Activated naive CD4-positive, alpha-beta T cell (primary cell): ENCODE results near the gene CRIP3.

ENCODE experiments used
- DNase-seq, 4 experiments: peaks; one replicate each; lab custom pipeline; 2025; lab: John Stamatoyannopoulos, UW

The CRIP3 gene

GRCh38 chr6:43273707-43274106, 34.9 kb downstream of the CRIP3 start:
- DNase-seq: no peak

GRCh38 chr6:43271944-43272343, 36.7 kb downstream of the CRIP3 start:
- no peak for DNase-seq

GRCh38 chr6:43271103-43271815, 37.4 kb downstream of the CRIP3 start:
- DNase-seq: no peak

- peak in 2 of 4 experiments; percentile 20 to 39 for DNase-seq
These were observed 39.2 kb downstream of the CRIP3 start for GRCh38 chr6:43269273-43270007.

GRCh38 chr6:43268782-43269272, 39.8 kb downstream of the CRIP3 start:
- DNase-seq: no peak

DNA sequence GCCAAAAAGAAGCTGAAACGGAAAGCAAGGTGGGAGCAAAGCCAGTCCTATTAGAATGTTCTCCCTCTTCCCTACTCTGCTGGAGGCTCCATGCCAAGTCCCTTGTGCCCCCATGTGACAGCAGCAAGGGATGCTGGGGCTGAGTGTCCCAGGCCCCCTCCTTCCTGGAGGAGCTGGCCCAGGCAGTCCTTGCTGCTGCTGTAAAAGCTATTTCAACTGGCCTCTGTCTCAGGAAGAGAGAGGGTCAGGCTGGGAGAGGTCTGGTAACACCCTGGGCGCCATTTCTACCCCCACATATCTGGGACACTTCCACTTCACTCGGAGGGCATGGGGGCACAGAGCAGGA, 40.3 kb downstream of the CRIP3 start:
- DNase-seq: no peak

DNA sequence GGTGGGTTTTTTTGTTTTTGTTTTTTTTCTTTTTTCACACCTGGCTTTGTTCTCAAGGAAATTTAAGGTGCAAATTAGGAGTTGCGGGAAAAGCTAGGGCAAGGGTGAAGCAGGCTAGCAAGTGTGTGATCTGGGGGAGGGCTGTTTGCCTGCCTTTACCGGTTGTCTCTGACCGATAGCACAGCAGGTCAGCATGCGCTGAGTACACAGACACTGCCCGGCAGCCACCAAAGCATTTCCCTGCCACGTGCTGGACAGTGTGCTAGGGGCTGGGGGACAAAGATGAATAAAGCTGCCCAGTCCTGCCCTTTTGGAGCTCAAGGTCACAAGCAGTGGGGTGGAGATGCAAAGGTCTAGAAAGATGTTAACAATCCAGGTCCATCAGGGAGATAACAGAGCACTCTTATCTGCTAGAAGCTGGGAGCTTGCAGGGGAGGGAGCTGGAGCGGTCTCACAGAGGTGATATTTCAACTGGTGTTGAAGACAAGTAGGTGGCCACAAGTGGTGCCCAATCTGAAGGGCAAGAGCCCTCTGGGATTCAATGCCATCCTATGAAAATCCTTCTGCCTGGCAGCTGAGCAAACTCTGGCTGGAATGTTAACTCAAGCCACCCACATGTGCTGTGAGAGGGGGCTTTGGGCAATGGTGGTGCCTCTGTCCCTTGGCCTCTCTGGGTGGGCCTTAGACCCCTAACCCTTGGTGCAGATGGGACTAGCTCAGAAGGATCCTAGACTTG, 40.8 kb downstream of the CRIP3 start:
- DNase-seq: no peak

- DNase-seq: no peak
These were observed 43.1 kb downstream of the CRIP3 start for GRCh38 chr6:43265564-43265963.

DNA sequence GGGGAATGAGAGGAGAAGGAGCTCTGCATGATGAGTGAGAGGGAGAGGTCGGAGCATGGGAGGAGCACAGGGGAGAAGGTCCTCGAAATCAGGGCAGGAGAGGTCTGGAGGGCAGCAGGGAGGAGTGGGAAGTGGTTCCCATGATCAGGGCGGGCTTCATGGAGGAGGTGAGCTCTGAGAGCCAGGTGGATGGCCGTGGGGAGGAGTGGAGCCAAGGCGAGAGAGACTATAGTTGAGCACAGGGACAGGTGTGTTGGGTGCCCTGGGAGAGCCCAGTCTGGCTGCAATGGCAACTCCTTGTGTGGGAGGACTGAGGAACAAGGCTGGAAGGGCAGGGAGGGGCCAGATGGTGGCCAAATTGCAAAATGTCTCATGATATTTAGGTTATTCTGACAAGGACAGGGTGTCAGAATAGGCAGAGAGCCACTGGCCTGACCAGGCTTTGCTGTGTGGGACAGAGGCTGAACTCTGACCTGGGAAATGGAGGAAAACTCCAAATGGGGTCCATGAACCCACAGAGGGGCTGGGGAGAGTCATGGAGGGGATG, 44.0 kb downstream of the CRIP3 start:
- no peak for DNase-seq

DNA sequence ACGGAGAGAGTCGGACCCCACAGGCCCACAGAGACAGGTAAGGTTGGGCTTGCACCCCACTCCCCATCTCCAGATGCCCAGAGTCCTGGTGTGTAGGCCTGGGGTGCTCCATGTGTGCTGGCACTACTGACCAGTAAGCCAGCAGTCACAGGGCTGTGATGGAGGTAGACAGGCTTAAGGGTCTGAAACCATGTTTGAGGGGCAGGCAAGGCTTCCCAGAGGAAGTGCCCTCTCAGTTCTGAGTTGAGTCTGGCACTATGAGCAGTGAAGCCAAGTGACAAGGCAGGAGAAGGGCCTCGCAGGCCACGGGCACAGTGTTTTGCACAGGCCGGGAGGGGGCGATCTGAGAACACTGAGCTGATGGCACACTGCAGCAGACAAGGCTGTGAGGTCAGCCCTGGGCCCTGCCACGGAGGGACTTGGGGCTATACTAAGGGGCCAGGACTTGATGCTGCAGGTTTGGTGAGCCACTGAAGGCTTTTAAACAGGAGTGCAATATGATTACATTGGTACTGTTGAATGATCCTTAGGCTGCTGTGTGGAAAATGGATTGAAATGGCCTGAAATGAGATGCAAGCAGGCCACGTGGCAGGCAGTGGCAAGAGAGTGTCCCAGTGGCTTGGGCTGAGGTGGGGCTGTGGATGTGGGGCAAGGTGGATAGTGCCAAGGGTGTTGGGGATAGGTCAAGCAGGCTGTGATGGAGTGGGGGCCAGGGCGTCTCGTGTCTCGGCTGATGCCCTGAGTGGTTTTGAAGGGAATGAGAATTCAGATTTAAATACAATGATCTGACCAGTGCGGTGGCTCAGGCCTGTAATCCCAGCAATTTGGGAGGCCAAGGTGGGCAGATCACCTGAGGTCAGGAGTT, 45.1 kb downstream of the CRIP3 start:
- DNase-seq: peak; percentile 15 to 63 (median 44)

GRCh38 chr6:43262780-43263313, 45.8 kb downstream of the CRIP3 start:
- DNase-seq: no peak

DNA sequence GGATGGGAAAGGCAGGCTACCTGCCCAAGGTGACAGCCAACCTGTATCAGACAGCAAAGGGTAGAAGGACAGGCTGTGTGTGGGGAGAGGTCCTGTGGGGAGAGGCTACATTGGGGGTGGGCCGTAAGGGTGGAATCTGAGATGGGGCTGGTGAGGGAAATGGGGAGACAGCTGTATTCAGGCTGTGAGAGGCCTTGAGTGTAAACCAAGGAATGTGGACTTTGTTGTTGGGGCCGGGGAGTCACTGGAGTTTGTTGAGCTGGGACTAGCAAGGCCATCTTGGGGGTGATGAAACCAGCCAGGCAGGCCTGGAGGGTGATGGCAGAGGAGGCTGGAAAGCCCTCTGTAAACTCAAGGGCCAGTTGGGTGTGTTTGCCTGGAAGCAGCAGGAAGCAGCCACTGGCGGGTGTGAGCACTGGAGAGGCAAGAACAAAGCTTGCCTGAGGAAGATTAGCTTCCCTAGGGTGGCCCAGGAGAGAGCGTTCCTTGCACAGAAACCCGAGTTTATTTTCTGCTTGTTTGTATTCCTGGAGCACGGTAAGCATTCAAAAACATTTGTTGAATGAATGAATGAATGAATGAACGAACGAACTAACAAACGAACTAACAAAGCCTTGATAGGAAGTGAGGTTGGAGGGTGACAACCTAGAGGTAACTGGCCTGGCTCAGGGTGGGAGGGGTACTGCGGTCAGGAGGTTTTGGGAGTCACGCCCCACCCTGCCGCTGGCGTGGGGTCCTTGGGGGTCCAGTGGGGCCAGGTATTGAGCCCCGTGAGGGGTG, 46.4 kb downstream of the CRIP3 start:
- no peak for DNase-seq

DNA sequence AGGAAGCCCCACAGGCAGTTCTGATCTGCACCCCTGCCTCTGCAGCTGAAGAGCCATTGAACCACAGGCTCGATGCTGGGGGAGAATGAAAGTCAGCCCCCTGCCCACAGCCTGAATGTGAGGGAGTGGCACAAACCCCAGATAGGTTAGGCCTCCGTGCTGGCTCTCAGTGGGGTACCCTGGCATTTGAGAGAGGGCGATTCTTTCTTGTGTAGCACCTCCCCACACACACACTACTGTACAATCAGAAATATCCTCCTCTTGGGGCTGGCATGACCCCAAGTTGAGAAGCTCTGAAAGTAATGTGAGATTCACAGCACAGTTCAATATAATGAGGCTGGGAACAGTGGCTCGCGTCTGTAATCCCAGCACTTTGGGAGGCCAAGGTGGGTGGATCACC, 47.4 kb downstream of the CRIP3 start:
- DNase-seq: no peak

DNA sequence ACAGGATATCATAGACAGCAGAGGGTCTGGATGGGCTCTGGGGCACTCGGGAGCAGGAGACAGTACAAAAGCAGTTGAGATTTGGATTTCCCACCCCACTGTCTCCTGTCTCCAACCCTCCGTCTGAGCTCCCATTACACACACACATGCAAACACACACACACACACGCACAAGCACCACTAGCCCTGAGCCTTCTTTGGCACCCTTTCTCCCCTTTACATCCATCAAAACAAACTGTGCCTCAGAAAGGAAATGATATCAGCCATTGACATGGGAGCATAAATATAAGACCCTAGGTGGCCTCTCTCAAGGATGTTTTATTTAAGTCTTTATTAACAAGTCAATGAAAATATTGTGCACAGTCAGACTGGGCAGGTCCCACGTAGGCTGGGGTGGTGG, 47.8 kb downstream of the CRIP3 start:
- DNase-seq: no peak

DNA sequence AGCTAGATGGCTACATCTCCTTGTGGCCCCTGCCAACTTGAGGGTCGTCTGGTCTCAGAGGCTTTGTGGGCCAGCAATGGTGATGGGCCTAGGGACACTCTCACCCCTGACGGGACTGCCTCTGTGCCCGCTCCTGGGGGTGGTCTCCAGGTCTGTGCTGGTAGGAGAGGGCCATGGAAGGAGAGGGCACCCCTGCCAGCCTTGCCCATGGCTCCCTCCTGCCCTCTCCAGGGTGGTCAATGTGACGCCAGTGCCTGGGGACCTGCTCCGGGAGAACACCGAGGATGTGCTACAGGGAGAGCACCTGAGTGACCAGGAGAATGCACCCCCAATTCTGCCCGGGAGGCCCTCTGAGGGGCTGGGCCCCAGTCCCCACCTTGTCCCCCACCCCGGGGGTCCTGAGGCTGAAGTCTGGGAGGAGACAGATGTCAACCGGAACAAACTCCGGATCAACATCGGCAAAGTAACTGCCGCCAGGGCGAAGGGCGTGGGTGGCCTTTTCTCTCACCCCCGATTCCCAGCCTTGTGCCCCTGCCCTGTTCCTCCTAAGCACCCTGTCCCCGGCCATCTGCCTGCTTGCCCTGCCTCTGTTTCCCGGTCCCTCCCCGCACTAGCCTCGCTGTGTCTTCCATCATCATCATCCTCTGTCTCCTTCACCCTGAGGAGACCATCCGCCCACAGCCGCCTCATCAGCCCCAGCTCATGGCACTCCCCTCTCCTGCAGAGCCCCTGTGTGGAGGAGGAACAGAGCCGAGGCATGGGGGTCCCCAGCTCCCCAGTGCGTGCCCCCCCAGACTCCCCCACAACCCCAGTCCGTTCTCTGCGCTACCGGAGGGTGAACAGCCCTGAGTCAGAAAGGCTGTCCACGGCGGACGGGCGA, 49.6 kb downstream of the CRIP3 start:
- DNase-seq: no peak

GRCh38 chr6:43258180-43258579, 50.4 kb downstream of the CRIP3 start:
- DNase-seq: no peak

GRCh38 chr6:43257367-43258145, 51.1 kb downstream of the CRIP3 start:
- DNase-seq: no peak

GRCh38 chr6:43256670-43257366, 51.8 kb downstream of the CRIP3 start:
- no peak for DNase-seq
